Ishikawa (cell line): ENCODE measurements around the gene CRYM.

Experiments used
- CEBPB ChIP-seq: IDR thresholded peaks from 2 replicates; pipeline ENCODE4 v1.6.1; 2012
- CREB1 ChIP-seq: IDR thresholded peaks from 2 replicates; pipeline ENCODE4 v1.6.1; 2012; ENCODE audit warnings: low read depth
- EGR1 ChIP-seq: IDR thresholded peaks from 2 replicates; pipeline ENCODE4 v1.6.1; 2012
- EP300 ChIP-seq: IDR thresholded peaks from 2 replicates; pipeline ENCODE4 v1.6.1; 2012; ENCODE audit warnings: borderline replicate concordance
- FOXM1 ChIP-seq: IDR thresholded peaks from 2 replicates; pipeline ENCODE4 v1.6.1; 2012; ENCODE audit warnings: low read depth, borderline replicate concordance
- MAX ChIP-seq: IDR thresholded peaks from 2 replicates; pipeline ENCODE4 v1.6.1; 2012
- NFIC ChIP-seq: IDR thresholded peaks from 2 replicates; pipeline ENCODE4 v1.6.1; 2012
- REST ChIP-seq: IDR thresholded peaks from 2 replicates; pipeline ENCODE4 v1.6.1; 2012; ENCODE audit warnings: low read depth, mild to moderate bottlenecking
- TAF1 ChIP-seq: IDR thresholded peaks from 2 replicates; pipeline ENCODE4 v1.6.1; 2012; ENCODE audit warnings: low read depth, mild to moderate bottlenecking
- TCF12 ChIP-seq: IDR thresholded peaks from 2 replicates; pipeline ENCODE4 v1.6.1; 2012; ENCODE audit warnings: low read depth
- YY1 ChIP-seq: IDR thresholded peaks from 2 replicates; pipeline ENCODE4 v1.6.1; 2012; ENCODE audit warnings: low read depth

- TF ChIP-seq EP300 (no peak), TAF1 (no peak), FOXM1 (no peak), REST (no peak), EGR1 (no peak), CREB1 (no peak), YY1 (no peak), TCF12 (no peak), CEBPB (no peak), MAX (no peak), NFIC (no peak)
Measured at GRCh38 chr16:21279501-21279900, 1.4 kb upstream of the CRYM start.
